Stimulated activated CD8-positive, alpha-beta memory T cell treated with anti-CD3 and anti-CD28 coated beads, Interleukin-12 subunit alpha, Interleukin-12 subunit beta, amount 100 ng/mL, for 1 hour (primary cell): ENCODE measurements around the gene THRB.

Experiments
- DNase-seq: peaks from one replicate; pipeline ENCODE4 v3.0.0-alpha.2; 2020; ENCODE audit warnings: low read depth

Gene THRB

GRCh38 chr3:24374801-24375200, 119.8 kb downstream of the THRB start:
- DNase-seq, result no peak

- DNase-seq, result no peak
Measured at GRCh38 chr3:24373198-24373959, 121.3 kb downstream of the THRB start.

GRCh38 chr3:24372559-24373197, 122.0 kb downstream of the THRB start:
- DNase-seq, result no peak

GRCh38 chr3:24370352-24371090, 124.1 kb downstream of the THRB start:
- DNase-seq, result no peak

- DNase-seq, result no peak
Measured at GRCh38 chr3:24368605-24369004, 126.0 kb downstream of the THRB start.

- no peak for DNase-seq
Measured at GRCh38 chr3:24367664-24368264, 126.9 kb downstream of the THRB start.

GRCh38 chr3:24367216-24367615, 127.4 kb downstream of the THRB start:
- no peak for DNase-seq

GRCh38 chr3:24365168-24365567, 129.5 kb downstream of the THRB start:
- DNase-seq, result no peak

- no peak for DNase-seq
Measured at GRCh38 chr3:24364359-24364758, 130.3 kb downstream of the THRB start.

- DNase-seq, result no peak
Measured at GRCh38 chr3:24363242-24363641, 131.4 kb downstream of the THRB start.

GRCh38 chr3:24361623-24362022, 133.0 kb downstream of the THRB start:
- no peak for DNase-seq

GRCh38 chr3:24360957-24361356, 133.7 kb downstream of the THRB start:
- DNase-seq, result no peak

GRCh38 chr3:24359645-24360462, 134.8 kb downstream of the THRB start:
- DNase-seq, result no peak

- no peak for DNase-seq
Measured at GRCh38 chr3:24359102-24359501, 135.5 kb downstream of the THRB start.

GRCh38 chr3:24357635-24358034, 137.0 kb downstream of the THRB start:
- DNase-seq, result no peak

GRCh38 chr3:24355806-24356205, 138.8 kb downstream of the THRB start:
- no peak for DNase-seq

- no peak for DNase-seq
Measured at GRCh38 chr3:24354230-24354629, 140.4 kb downstream of the THRB start.

- no peak for DNase-seq
Measured at GRCh38 chr3:24352893-24353553, 141.6 kb downstream of the THRB start.

GRCh38 chr3:24351779-24352469, 142.7 kb downstream of the THRB start:
- no peak for DNase-seq

- no peak for DNase-seq
Measured at GRCh38 chr3:24349367-24350019, 145.2 kb downstream of the THRB start.
